GM10847 (cell line): ENCODE measurements around the gene RAB25.

Source experiments
- POLR2A ChIP-seq: IDR thresholded peaks from 2 replicates; pipeline ENCODE4 v1.6.1; 2011; ENCODE audit not compliant: insufficient read length; ENCODE audit errors: extremely low read depth

The RAB25 gene

GRCh38 chr1:156051011-156051725 lies 9.8 kb upstream of the RAB25 start:
- TF ChIP-seq POLR2A, result no peak

- TF ChIP-seq POLR2A, result no peak
Measured at GRCh38 chr1:156052862-156053767, 7.8 kb upstream of the RAB25 start.

- no peak for TF ChIP-seq POLR2A
Measured at GRCh38 chr1:156053768-156054499, 7.0 kb upstream of the RAB25 start, which contains the start of gene UBQLN4. Gene UBQLN4 (minus strand): TSS chr1:156053798. CDS start chr1:156053701, 97 bp downstream.

GRCh38 chr1:156054500-156055280 lies 6.3 kb upstream of the RAB25 start, which contains the start of gene LAMTOR2:
Gene LAMTOR2 (plus strand): TSS chr1:156054782. CDS start chr1:156054890, 108 bp downstream.
- peak; percentile 64 for TF ChIP-seq POLR2A

GRCh38 chr1:156055281-156056048 lies 5.5 kb upstream of the RAB25 start:
- no peak for TF ChIP-seq POLR2A

GRCh38 chr1:156056326-156056849 lies 4.6 kb upstream of the RAB25 start:
- TF ChIP-seq POLR2A, result no peak

- TF ChIP-seq POLR2A, result no peak
Measured at GRCh38 chr1:156062189-156062588, 1.2 kb downstream of the RAB25 start.

GRCh38 chr1:156063997-156064285 lies 3.0 kb downstream of the RAB25 start:
- TF ChIP-seq POLR2A, result no peak

- no peak for TF ChIP-seq POLR2A
Measured at GRCh38 chr1:156064615-156065014, 3.7 kb downstream of the RAB25 start.

- TF ChIP-seq POLR2A, result no peak
Measured at GRCh38 chr1:156065212-156065611, 4.3 kb downstream of the RAB25 start.

- TF ChIP-seq POLR2A, result no peak
Measured at GRCh38 chr1:156065871-156066270, 4.9 kb downstream of the RAB25 start.

GRCh38 chr1:156067262-156067661 lies 6.3 kb downstream of the RAB25 start:
- no peak for TF ChIP-seq POLR2A

- TF ChIP-seq POLR2A, result no peak
Measured at GRCh38 chr1:156069490-156070455, 8.8 kb downstream of the RAB25 start.
